Heart left ventricle (tissue), 16 donors: Measurements from ENCODE around the gene DAD1. TPM values are rescaled to one million over a fixed set of nuclear protein-coding genes. Genes with fewer than 3 reads are reported as not detected.
"Not testable (repeated sequence)": the region's sequence is repeated elsewhere in the genome, so short reads cannot be mapped to it uniquely, and the experiment has no call there.

Experiments
- ATAC-seq, 4 donors: fragments of 200-7000 bp; cut with Tn5 transposase; one replicate each; pipeline ENCODE4 v1.9.1; 2020 to 2022; ENCODE audit warnings: moderate library complexity in 4 of 4, mild to moderate bottlenecking in 3 of 4, moderate number of reproducible peaks in 1 of 4
- DNase-seq, 5 donors: peaks; one replicate each; pipeline ENCODE4 v3.0.0-alpha.2; 2020
- H3K27ac ChIP-seq, 12 donors: fragments of 200-600 bp; sonication (generic) in 4 of 12; one replicate each; pipeline versions ENCODE4 v1.5.0 to v1.8.0; 2016 to 2022; ENCODE audit warnings: mild to moderate bottlenecking in 2 of 12
- H3K27me3 ChIP-seq, 9 donors: fragments of 200-600 bp; sonication (generic) in 2 of 9; one replicate each; pipeline versions ENCODE4 v1.5.1 to v1.8.0; 2016 to 2022; ENCODE audit warnings: mild to moderate bottlenecking in 3 of 9
- H3K36me3 ChIP-seq, 9 donors: fragments of 200-600 bp; sonication (generic) in 2 of 9; one replicate each; pipeline versions ENCODE4 v1.5.0 to v1.8.0; 2018 to 2022; ENCODE audit warnings: mild to moderate bottlenecking in 2 of 9
- H3K4me1 ChIP-seq, 12 donors: fragments of 200-600 bp; sonication (generic) in 4 of 12; one replicate each; pipeline versions ENCODE4 v1.5.0 to v1.8.0; 2016 to 2022; ENCODE audit warnings: mild to moderate bottlenecking in 3 of 12
- H3K4me3 ChIP-seq, 12 donors: fragments of 200-600 bp; sonication (generic) in 4 of 12; one replicate each; pipeline versions ENCODE4 v1.5.0 to v1.8.0; 2017 to 2022; ENCODE audit warnings: mild to moderate bottlenecking in 9 of 12, moderate library complexity in 4 of 12
- H3K9me3 ChIP-seq, 12 donors: fragments of 200-600 bp; sonication (generic) in 4 of 12; one replicate each; pipeline versions ENCODE4 v1.5.0 to v1.8.0; 2016 to 2022; ENCODE audit warnings: mild to moderate bottlenecking in 1 of 12
- CTCF ChIP-seq, 12 donors: fragments of 200-600 bp; sonication (generic) in 4 of 12; IDR thresholded peaks; one replicate each; pipeline versions ENCODE4 v1.5.0 to v1.8.0; 2018 to 2022; ENCODE audit warnings: antibody characterized with exemption in 12 of 12, mild to moderate bottlenecking in 5 of 12
- POLR2A ChIP-seq, 2 donors: fragments of 450-650 bp; IDR thresholded peaks; one replicate each; pipeline ENCODE4 v1.6.1; 2017; ENCODE audit warnings: antibody characterized with exemption in 2 of 2, mild to moderate bottlenecking in 2 of 2, moderate library complexity in 2 of 2
- WGBS, 4 donors: extraction: QIAGEN DNeasy Blood & Tissue Kit in 2 of 4; methylation state at CpG; one replicate each; pipeline versions ENCODE4 v1.1.5 to v1.1.7; 2013 to 2018; 5-methylcytosine and 5-hydroxymethylcytosine counted together
- intact Hi-C, 10 donors: fragments of 100-400 bp; cut with DNase I; formaldehyde crosslinking; loops; one replicate each; pipeline versions ENCODE4 v1.11.1 to v1.14.2; 2022
- polyA plus RNA-seq, 2 donors: library from polyadenylated mRNA; stranded (reverse); fragments of 200-250 nt; gene quantifications; one replicate each; pipeline ENCODE4 v1.2.3, GENCODE V29; 2013
- total RNA-seq, 9 donors: library from RNA; depleted of rRNA in 2 of 9; stranded (reverse); fragments of >200 nt in 2 of 9; fragmentation: NEBNext Ultra II Directional in 3 of 9; extraction: Animal tissue kit (Norgen Biotek cat#: 25700) in 3 of 9; gene quantifications; one replicate each; pipeline versions ENCODE4 v1.1.0 to v1.2.4, GENCODE V29; 2016 to 2023
- donor health status: ischemic (EF 13 %, LVEDD 7.1; RV severe dilation, severe dysfunction).
- donor health status: healthy with polysubstance abuse.
- donor health status: DM: no; HTN: yes; CAD: no.
- donor health status: DM: no; HTN: no; CAD: no.
- donor health status: ischemic (EF 25% LVEDD 6.9; RV normal size, moderate dysfunction).
- donor health status: ischemic (EF 25% LVEDD 5.7; RV mildly dilated, moderate dysfunction).
- donor health status: healthy.
- donor health status: DM: yes; HTN: yes; CAD: no.
- donor health status: ischemic (EF 35%, LVEDD 5.7; RV mildly dilated, moderate dysfunction).
- donor health status: nonischemic (EF 11% LVEDD 7.7; RV severe dilation, severe dysfunction).
- donor health status: DM: yes; HTN: yes; CAD: no.
- donor health status: PGD.
- donor health status: ischemic (EF 29% LVEDD 5.4; RV normal size, mild dysfunction).
- donor health status: nonischemic (EF 23%, LVEDD 6.1; RV moderate dilation, normal function).

Gene DAD1
- total and polyA plus RNA-seq, 11 donors: 108 to 402 (median 147) TPM

DNA sequence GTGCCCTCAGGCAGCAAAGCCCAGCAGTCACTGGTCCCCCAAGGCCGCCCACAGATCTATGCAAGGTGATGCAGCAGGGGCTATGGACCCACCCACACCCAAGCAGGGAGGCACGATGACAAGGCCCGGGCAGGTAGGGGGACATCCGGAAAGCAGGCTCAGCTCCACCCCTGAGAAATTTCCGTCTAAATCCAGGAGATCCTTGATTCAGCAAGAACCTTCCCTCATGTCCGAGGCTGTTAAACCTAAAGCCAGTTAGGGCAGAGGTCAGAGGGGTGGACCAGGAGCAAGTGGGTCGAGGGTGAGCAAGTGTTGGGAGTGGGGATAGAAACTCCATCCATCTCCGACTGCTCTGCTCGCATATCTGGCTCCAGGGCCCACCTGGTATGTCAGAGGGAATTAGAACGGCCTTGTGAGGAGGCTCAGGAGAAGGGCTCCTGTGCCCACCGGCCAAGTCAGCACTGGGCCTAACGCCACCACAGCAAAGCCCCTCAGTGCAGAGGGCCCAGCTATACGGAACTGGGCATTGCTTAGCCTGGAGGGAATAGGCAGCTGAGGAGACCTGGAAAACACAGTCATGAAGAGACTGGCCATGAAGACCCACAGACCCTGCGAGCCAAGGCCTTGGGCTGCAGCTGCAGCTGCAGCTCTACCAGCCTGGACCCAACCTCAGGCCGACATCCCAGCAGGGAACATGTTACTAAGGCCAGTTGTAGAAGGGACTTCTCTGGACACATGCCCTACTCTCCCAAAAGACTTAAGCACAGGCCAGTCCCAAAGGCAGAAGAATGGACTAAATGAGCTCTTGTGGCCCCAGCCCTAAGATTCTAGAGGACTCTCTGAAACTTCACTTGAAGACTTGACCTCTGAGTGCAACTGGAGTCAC is 34.3 kb downstream of the DAD1 start:
- Histone ChIP-seq H3K4me1 (peaks cover 0 to 69% (median 34%) of the 10 kb centered on the region in 12 donors), H3K27me3 (no peaks in the 10 kb centered on the region), H3K4me3 (no peak overlapping the region), H3K9me3 (no peaks in the 10 kb centered on the region), H3K36me3 (no peaks in the 10 kb centered on the region), H3K27ac (peak overlapping the region in 1 of 12 donors; percentile 89)
- 89 to 96% (median 93%) methylated on average over 12 to 15 of the region's 15 CpGs for WGBS, 4 donors
- no peak for TF ChIP-seq POLR2A (IDR thresholded peaks at IDR 0.05)
- no peak for TF ChIP-seq CTCF (IDR thresholded peaks at IDR 0.05)
- no peak for DNase-seq
- no peak for ATAC-seq
- intact Hi-C loops: loop anchor here (5.0 to 10.0 kb wide), 15 partner anchors 72 to 500 kb away; partner anchors contain the start of genes AJUBA (in 2 of the 10), SLC7A7 (in 2 of the 10) and CDH24 (in 1 of the 10)

DNA sequence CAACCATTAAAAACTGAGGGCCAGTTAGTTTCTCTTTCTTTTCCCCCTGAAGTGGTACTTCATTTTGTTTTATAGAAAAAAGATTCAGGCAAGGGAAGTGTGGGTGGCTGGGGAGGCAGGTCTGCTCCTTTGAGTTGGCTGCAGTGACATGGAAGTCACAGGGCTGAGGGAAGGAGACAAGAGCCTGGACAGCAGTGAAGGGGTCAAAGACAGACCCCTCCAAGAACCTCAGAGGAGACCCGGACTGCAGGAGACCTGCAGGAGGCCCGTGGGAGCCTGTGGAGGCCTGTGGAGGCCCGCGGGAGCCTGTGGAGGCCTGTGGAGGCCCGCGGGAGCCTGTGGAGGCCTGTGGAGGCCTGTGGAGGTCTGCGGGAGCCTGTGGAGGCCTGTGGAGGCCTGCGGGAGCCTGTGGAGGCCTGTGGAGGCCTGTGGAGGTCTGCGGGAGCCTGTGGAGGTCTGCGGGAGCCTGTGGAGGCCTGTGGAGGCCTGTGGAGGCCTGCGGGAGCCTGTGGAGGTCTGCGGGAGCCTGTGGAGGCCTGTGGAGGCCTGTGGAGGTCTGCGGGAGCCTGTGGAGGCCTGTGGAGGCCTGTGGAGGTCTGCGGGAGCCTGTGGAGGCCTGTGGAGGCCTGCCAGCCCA is 35.0 kb downstream of the DAD1 start:
- ATAC-seq, H3K9me3 ChIP-seq, H3K4me3 ChIP-seq, DNase-seq, H3K27me3 ChIP-seq, H3K36me3 ChIP-seq: not testable (repeated sequence)
- intact Hi-C loops: loop anchor here in 4 of 10 donors (10.0 kb wide), 7 partner anchors 159 to 501 kb away; partner anchors contain the start of genes AJUBA (in 2 of the 4), CDH24 (in 1 of the 4) and SLC7A7 (in 1 of the 4)
- 84 to 95% (median 89%) methylated on average over 8 to 14 of the region's 14 CpGs for WGBS, 4 donors
- Histone ChIP-seq H3K27ac (peak overlapping the region in 1 of 12 donors; percentile 89), H3K4me1 (peaks cover 0 to 69% (median 28%) of the 10 kb centered on the region in 12 donors)

DNA sequence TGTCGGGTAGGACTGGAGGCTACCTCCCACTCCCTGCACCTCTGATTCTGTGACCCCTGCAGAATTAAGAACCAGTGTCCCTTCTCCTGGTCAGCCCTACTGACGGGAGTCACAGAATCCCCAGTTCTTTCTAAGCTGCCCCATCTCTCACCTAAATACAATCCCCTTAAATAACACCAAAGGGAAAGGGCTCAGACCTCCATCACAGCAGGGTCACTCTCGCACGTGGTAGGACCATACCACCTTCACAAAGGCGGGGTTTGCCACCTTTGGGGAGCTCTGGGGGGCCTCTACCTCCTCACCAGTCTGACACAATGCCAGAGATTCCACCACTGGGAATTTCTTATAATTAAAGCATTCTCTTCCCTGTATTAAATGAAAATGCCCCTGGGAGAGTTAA is 35.6 kb downstream of the DAD1 start:
- TF ChIP-seq CTCF (IDR thresholded peaks at IDR 0.05) (no peak), POLR2A (IDR thresholded peaks at IDR 0.05) (no peak)
- WGBS, 4 donors: 88 to 95% (median 93%) methylated on average over 5 of the region's 5 CpGs
- H3K9me3 ChIP-seq: no peaks in the 10 kb centered on the region
- ATAC-seq (no peak), DNase-seq (no peak)
- no peaks in the 10 kb centered on the region for H3K27me3 ChIP-seq
- intact Hi-C loops: loop anchor here in 4 of 10 donors (10.0 kb wide), 7 partner anchors 159 to 501 kb away; partner anchors contain the start of genes AJUBA (in 2 of the 4), CDH24 (in 1 of the 4) and SLC7A7 (in 1 of the 4)
- H3K4me1 ChIP-seq: peaks cover 0 to 66% (median 26%) of the 10 kb centered on the region in 12 donors
- no peaks in the 10 kb centered on the region for H3K36me3 ChIP-seq
- H3K4me3 ChIP-seq: no peak overlapping the region
- peak overlapping the region in 1 of 12 donors; percentile 89 for H3K27ac ChIP-seq

- no peak overlapping the region for H3K4me3 ChIP-seq
- intact Hi-C loops: loop anchor here in 4 of 10 donors (10.0 kb wide), 7 partner anchors 158 to 502 kb away; partner anchors contain the start of genes AJUBA (in 2 of the 4), CDH24 (in 1 of the 4) and SLC7A7 (in 1 of the 4)
- no peaks in the 10 kb centered on the region for H3K9me3 ChIP-seq
- ATAC-seq: no peak
- WGBS, 4 donors: 93 to 100% (median 96%) methylated on average over 2 of the region's 2 CpGs
- no peak for DNase-seq
- H3K27ac ChIP-seq: peak overlapping the region in 1 of 12 donors; percentile 89
- H3K36me3 ChIP-seq: no peaks in the 10 kb centered on the region
- H3K27me3 ChIP-seq: no peaks in the 10 kb centered on the region
- H3K4me1 ChIP-seq: peaks cover 0 to 67% (median 24%) of the 10 kb centered on the region in 12 donors
- no peak for TF ChIP-seq CTCF (IDR thresholded peaks at IDR 0.05)
- no peak for TF ChIP-seq POLR2A (IDR thresholded peaks at IDR 0.05)
Observed at GRCh38 chr14:22552827-22553076, 36.3 kb downstream of the DAD1 start.
